BE2C (cell line): Measurements from ENCODE around the gene SOX14. TPM values are rescaled to one million over a fixed set of nuclear protein-coding genes. Genes with fewer than 3 reads are reported as not detected.

ENCODE experiments used
- DNase-seq: peaks from one replicate; pipeline ENCODE4 v3.0.0-alpha.2; 2020
- H3K27me3 ChIP-seq: fragments of 250-450 bp; sonication (Bioruptor Pico); 2 replicates; pipeline ENCODE4 v1.5.1; 2020; ENCODE audit warnings: mild to moderate bottlenecking
- H3K36me3 ChIP-seq: fragments of 250-450 bp; sonication (Bioruptor Pico); 2 replicates; pipeline ENCODE4 v1.5.1; 2020; ENCODE audit warnings: mild to moderate bottlenecking
- H3K4me1 ChIP-seq: fragments of 250-450 bp; sonication (Bioruptor Pico); 2 replicates; pipeline ENCODE4 v1.5.1; 2020
- H3K4me3 ChIP-seq: 2 replicates; pipeline ENCODE4 v1.5.1; 2011; ENCODE audit warnings: low read depth, low read length
- H3K9me3 ChIP-seq: fragments of 250-450 bp; sonication (Bioruptor Pico); 2 replicates; pipeline ENCODE4 v1.5.1; 2020
- CTCF ChIP-seq: IDR thresholded peaks from 2 replicates; pipeline ENCODE4 v1.5.1; 2012; ENCODE audit warnings: mild to moderate bottlenecking, low read depth, low read length
- polyA plus RNA-seq: library from polyadenylated mRNA; unstranded; fragments of >200 nt; gene quantifications from one replicate; pipeline ENCODE4 v1.2.1, GENCODE V29; 2012; ENCODE audit warnings: low read depth, missing spikeins; ENCODE audit not compliant: insufficient read length, insufficient read depth

SOX14 gene
- polyA plus RNA-seq = not detected

DNA sequence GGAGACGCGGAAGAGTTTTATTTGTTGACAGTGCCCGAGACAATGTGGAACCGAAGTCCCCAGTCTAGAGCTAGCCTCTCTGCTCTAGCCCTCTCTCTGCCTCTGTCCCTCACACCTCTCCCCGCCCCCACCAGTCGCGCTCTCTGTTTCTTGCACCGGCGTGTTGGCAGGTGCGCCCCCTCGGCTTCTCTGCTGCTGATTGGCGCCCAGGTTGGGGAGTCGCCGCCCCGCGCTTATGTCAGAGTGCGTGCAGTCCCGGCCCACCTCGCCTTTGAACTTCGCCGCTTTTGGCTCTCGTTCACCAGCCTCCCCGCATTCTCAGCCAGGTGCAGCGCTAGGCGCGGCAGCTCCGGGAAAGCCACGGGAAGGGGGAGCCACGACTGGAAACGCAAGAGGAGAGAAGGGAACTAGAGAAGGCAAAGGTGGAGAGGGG lies at the start of gene SOX14:
TSS of gene SOX14 (plus strand) at position 315 of the 433 bp plus-strand sequence. CDS start 470 bp downstream, outside the sequence.
- peaks cover 94% of the 10 kb centered on the region for H3K27me3 ChIP-seq
- DNase-seq = no peak
- no peaks in the 10 kb centered on the region for H3K36me3 ChIP-seq
- no peaks in the 10 kb centered on the region for H3K4me1 ChIP-seq
- TF ChIP-seq CTCF = no peak
- no peak within 1 kb of the TSS for H3K4me3 ChIP-seq
- H3K9me3 ChIP-seq = no peaks in the 10 kb centered on the region

- no peaks in the 10 kb centered on the region for H3K4me1 ChIP-seq
- no peaks in the 10 kb centered on the region for H3K27me3 ChIP-seq
- H3K36me3 ChIP-seq = no peaks in the 10 kb centered on the region
- TF ChIP-seq CTCF = no peak
- DNase-seq = no peak
- no peaks in the 10 kb centered on the region for H3K9me3 ChIP-seq
- no peak overlapping the region for H3K4me3 ChIP-seq
These were observed 49.6 kb upstream of the SOX14 start for GRCh38 chr3:137714551-137714950.

DNA sequence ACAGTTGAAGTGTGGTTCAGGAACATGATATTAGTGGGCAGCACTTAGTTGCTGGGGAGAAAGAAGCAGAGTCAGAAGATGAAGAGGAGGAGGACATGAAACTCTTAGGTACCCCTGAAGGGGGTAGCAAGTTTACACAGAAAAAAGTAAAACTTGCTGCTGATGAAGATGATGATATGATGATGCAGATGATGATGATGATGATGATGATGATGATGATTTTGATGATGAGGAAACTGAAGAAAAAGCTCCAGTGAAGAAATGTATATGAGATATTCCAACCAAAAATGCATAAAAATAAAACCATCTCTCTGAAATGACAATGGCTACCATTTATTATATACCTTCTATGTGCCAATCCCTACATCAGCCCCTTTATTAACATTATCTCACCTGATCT lies 39.9 kb upstream of the SOX14 start:
- no peak for TF ChIP-seq CTCF
- no peaks in the 10 kb centered on the region for H3K27me3 ChIP-seq
- H3K9me3 ChIP-seq = no peaks in the 10 kb centered on the region
- no peaks in the 10 kb centered on the region for H3K4me1 ChIP-seq
- H3K4me3 ChIP-seq = no peak overlapping the region
- no peak for DNase-seq
- no peaks in the 10 kb centered on the region for H3K36me3 ChIP-seq

DNA sequence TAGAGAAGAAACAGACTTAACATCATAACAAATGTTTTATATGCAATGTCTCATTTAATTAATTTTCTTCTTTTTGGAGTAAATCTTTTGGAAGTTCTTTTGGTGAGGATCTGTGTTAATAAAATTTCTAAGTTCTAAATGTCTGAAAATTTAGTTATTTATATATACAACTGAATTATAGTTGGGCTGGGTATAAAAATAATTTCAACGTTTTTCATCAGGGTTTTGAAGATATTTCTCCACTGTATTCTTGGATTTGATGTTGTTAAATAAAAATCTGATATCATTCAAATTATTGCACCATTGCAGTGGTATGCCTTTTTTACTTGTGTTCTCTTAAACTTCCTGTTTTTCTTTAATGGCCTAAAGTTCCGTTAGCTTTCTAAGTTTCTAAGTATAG lies 26.9 kb upstream of the SOX14 start:
- DNase-seq = no peak
- H3K4me3 ChIP-seq = no peak overlapping the region
- TF ChIP-seq CTCF = no peak
- no peaks in the 10 kb centered on the region; the same call in 1 of the 2 replicates for H3K27me3 ChIP-seq
- H3K36me3 ChIP-seq = no peaks in the 10 kb centered on the region
- no peaks in the 10 kb centered on the region; the same call in 1 of the 2 replicates for H3K9me3 ChIP-seq
- H3K4me1 ChIP-seq = no peaks in the 10 kb centered on the region

DNA sequence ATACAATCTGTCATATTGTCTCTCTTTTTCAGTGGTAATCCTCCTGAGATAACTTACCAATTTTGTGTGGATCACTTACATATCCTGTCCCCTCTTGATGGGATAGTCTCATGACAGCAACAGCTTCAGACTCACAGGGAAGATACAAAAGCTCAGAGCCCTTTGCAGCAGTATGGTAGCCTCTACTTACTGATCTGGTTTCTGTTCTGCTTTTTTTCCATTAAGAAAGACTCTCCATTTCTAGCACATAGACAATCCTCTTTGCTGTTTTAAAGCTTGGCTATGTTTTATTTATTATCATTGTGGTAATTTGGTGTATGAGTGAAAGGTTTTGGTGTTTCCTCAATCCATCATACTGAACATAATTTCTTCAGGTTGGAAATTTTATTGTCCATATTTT lies 25.4 kb upstream of the SOX14 start:
- no peaks in the 10 kb centered on the region for H3K27me3 ChIP-seq
- H3K36me3 ChIP-seq = no peaks in the 10 kb centered on the region
- no peak overlapping the region for H3K4me3 ChIP-seq
- TF ChIP-seq CTCF = no peak
- H3K4me1 ChIP-seq = no peaks in the 10 kb centered on the region
- H3K9me3 ChIP-seq = no peaks in the 10 kb centered on the region; the same call in 1 of the 2 replicates
- no peak for DNase-seq

DNA sequence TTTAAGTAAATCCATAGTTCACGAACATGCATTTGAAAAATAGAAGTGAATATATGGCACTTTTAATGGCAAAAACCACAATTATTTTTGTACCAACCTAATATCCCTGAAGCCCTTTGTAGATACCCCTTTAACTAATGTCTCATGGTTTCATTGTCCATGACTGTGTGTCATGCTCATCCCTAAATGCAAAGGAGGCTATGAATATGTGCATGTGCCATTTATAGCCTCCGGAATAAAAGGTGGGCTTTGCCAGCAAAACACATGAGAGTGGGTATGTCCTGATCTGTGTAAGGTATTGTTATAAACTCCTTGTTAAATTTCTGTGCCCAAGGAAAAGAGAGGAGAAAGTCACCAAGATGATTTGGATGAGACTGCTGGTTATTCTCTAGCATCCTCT lies 20.5 kb upstream of the SOX14 start:
- no peak for TF ChIP-seq CTCF
- Histone ChIP-seq H3K4me1 (no peaks in the 10 kb centered on the region), H3K27me3 (no peaks in the 10 kb centered on the region; the same call in 1 of the 2 replicates), H3K4me3 (no peak overlapping the region), H3K9me3 (no peaks in the 10 kb centered on the region), H3K36me3 (no peaks in the 10 kb centered on the region)
- no peak for DNase-seq
